ENCODE data around the gene ROR1. TPM values are rescaled to one million over a fixed set of nuclear protein-coding genes. Genes with fewer than 3 reads are reported as not detected.

ROR1 gene
- total RNA-seq, 1 experiment from 2014 or later: not detected

DNA sequence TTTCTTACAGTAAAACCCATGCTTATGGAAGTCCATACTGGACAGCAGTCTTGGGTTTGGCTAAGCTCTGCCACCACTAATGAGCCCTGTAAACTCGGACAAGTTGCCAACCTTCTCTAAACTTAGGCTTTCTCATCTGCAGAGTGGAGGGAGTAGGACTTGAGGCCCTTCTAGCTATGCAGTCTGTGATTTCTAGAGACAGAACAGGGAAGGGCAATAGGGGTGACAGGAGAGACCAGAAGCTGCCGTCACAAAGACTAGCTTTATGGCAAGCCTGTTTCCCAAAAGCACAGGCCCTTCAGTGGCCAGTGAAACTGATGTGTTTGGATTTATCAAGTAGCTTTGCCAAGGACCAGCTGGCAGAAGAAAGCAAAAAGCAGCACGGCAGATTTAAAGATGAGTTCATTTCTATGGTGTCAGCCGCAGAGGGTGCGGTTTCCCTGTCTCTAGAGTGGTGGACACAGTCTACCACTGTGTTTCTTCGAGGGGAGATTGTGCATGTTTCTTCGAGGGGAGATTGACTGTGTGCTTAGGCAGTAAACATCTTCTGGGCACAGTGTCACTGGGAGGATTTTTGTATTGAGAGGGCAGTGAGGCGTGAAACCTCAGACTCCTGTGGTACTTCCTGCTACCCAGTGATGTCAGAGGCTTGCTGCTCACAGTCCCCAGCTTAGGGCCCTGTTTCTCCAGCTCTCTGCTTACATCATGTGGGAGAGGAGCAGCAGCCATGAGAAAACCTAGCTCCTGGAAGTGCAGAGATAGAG lies 119.0 kb downstream of the ROR1 start:
- in situ Hi-C loops (cut with HindIII; ENCODE audit: low sequenced_read_pairs): no loop called here
- peak; percentile 91 for DNase-seq (ENCODE audit: low spot score)

DNA sequence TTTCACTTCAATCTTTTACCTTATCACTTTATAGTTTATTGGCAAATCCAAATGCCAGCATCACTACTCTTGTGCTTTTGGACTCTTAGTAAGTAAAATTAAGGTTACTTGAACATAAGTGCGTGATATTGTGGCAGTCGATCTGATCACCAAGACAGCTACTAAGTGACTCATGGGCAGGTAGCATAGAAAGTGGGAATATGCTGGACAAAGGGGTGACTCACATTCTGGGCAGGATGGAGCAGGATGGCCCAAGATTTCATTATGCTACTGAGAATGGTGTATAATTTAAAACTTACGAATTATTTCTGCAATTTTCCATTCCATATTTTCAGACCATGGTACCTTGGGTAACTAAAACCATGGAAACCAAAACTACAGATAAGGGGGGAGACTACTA lies 120.2 kb downstream of the ROR1 start:
- no peak for DNase-seq (ENCODE audit: low spot score)
- in situ Hi-C loops (cut with HindIII; ENCODE audit: low sequenced_read_pairs): no loop called here

GRCh38 chr1:63894627-63895265 lies 120.9 kb downstream of the ROR1 start:
- in situ Hi-C loops (cut with HindIII; ENCODE audit: low sequenced_read_pairs): no loop called here
- DNase-seq (ENCODE audit: low spot score): no peak

DNA sequence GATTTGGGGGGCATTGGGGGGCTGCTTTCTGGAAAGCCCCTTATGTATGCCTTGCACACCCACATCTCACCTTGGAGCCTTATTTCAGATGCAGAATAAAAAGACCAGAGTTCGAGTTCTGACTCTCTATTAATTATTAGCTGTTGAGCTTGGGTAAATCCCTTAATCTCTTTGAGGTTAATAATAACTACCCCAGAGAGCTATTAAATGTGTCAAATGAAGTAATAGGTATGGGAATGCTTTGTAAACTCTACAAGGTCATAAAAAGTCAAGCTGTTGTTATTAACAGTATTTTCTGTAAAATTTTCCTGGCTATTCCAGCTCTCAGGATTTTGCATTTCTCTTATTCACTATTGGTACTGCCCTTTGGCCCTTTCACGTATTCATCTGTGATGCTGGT lies 122.9 kb downstream of the ROR1 start:
- no peak for DNase-seq (ENCODE audit: low spot score)
- in situ Hi-C loops (cut with HindIII; ENCODE audit: low sequenced_read_pairs): no loop called here

GRCh38 chr1:63898428-63899196 lies 124.8 kb downstream of the ROR1 start:
- DNase-seq (ENCODE audit: low spot score): no peak
- in situ Hi-C loops (cut with HindIII; ENCODE audit: low sequenced_read_pairs): no loop called here

- in situ Hi-C loops (cut with HindIII; ENCODE audit: low sequenced_read_pairs): no loop called here
- DNase-seq (ENCODE audit: low spot score): no peak
These were observed 127.3 kb downstream of the ROR1 start for GRCh38 chr1:63901094-63901493.

- in situ Hi-C loops (cut with HindIII; ENCODE audit: low sequenced_read_pairs): no loop called here
- DNase-seq (ENCODE audit: low spot score): no peak
These were observed 129.2 kb downstream of the ROR1 start for GRCh38 chr1:63902844-63903589.

- no peak for DNase-seq (ENCODE audit: low spot score)
- in situ Hi-C loops (cut with HindIII; ENCODE audit: low sequenced_read_pairs): no loop called here
These were observed 130.3 kb downstream of the ROR1 start for GRCh38 chr1:63903947-63904610.

DNA sequence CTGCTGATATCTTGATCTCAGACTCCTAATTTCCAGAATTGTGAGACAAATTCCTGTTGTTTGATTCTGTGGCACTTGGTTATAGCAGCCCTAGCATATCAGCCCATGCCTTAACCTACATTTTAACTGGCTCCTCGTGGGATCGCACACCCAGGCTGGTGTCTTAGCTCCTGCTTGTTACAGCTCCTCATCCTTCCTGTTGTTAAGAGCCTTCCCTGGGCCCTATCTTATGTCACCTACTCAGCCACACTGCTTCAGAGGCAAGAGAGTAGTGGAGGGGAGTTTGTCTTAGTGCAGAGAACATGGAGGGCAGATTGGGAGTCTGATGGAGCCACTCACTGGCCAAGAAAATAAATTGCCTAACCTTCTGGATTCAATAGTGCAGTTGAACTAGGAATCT lies 131.0 kb downstream of the ROR1 start:
- in situ Hi-C loops (cut with HindIII; ENCODE audit: low sequenced_read_pairs): no loop called here
- no peak for DNase-seq (ENCODE audit: low spot score)

DNA sequence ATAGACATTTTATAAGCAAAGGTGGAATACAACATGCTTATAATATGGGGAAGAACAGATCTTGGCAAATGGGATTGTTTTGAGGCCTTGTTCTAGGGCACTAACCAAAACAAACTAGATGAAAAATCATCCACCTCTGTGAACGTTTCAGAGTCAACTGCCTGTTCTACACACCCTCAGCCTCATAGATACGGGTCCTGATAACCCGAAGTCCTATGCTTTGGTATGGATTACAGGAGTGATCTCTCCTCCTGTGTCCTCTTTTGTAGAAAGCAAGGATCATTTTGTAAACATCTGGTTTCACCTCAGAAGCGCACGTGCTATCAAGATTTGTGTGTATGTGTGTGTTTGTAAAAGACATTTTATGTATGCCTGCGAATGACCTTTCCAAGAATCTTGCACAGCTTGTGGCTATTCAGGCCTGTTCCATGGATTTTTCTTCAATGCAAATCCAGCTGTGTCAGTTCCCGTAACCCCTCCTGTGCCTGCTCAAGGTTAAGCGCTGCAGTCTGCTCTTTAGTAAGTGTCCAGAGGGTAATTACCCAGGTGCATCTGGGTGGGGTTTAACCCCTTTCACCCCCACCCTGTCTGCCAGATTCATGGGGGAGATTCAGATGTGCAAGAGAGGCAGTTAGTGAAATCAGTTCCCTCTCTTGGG lies 132.4 kb downstream of the ROR1 start:
- no peak for DNase-seq (ENCODE audit: low spot score)
- in situ Hi-C loops (cut with HindIII; ENCODE audit: low sequenced_read_pairs): no loop called here

- DNase-seq (ENCODE audit: low spot score): no peak
- in situ Hi-C loops (cut with HindIII; ENCODE audit: low sequenced_read_pairs): no loop called here
These were observed 133.2 kb downstream of the ROR1 start for GRCh38 chr1:63907051-63907450.

DNA sequence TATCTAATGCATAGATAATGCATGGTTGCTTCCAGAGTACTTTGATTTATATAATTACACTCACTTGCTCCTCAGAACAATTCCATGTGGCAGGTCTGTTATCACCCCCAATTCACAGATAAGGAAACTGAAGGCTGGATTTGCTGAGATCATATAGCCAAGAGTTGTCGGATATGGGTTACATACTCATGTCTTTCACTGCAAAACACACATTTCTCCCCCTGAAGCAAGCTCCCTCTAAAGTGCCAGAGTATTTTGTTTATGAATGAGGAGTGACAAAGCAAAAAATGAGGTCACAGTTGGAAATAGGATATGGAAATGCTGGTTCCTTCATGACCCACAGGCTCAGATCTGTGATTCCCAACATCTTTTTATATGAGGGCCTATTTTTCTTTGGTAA lies 134.2 kb downstream of the ROR1 start:
- in situ Hi-C loops (cut with HindIII; ENCODE audit: low sequenced_read_pairs): no loop called here
- no peak for DNase-seq (ENCODE audit: low spot score)

DNA sequence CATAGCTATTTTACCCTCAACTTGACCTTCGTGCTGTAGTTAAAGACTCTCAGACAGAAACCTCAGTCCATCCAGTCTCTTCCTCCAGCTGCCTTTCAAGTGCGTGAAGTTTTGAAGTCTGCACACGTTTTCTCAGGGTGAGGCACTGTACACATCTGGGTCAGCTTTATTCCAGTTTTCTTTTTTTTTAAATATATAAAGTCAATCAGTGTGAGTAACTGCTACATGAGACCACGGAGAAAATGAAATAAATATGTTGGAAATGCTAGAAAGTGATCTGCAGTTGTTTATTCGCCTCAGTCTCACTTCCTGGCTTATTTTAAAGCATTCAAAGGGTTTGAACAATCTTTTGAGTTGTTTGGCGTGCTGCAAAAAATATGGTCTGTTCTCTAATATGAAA lies 135.7 kb downstream of the ROR1 start:
- no peak for DNase-seq (ENCODE audit: low spot score)
- in situ Hi-C loops (cut with HindIII; ENCODE audit: low sequenced_read_pairs): no loop called here

GRCh38 chr1:63911049-63911448 lies 137.2 kb downstream of the ROR1 start:
- no peak for DNase-seq (ENCODE audit: low spot score)
- in situ Hi-C loops (cut with HindIII; ENCODE audit: low sequenced_read_pairs): no loop called here

DNA sequence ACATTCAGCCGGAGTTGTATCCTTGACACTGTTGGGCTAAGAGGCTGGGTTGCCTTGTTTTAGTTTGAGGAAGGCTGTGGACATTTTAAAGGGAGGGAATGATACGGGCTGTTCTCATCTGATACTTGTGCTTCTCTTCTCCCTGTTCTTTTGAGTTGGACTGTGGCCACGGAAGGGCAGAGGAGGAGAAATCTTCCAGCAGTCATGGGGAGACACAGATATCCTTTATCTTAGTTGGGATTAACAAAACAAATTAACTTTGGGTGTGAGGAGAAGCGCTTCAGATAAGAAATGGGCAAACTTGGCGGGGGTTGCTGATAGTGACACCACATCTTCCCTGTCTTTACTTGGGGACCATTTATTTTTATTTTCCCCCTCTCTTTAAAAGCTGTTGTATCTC lies 138.8 kb downstream of the ROR1 start:
- peak; percentile 36 for DNase-seq (ENCODE audit: low spot score)
- in situ Hi-C loops (cut with HindIII; ENCODE audit: low sequenced_read_pairs): no loop called here

- in situ Hi-C loops (cut with HindIII; ENCODE audit: low sequenced_read_pairs): no loop called here
- DNase-seq (ENCODE audit: low spot score): peak; percentile 40
These were observed 139.7 kb downstream of the ROR1 start for GRCh38 chr1:63913533-63913932.

DNA sequence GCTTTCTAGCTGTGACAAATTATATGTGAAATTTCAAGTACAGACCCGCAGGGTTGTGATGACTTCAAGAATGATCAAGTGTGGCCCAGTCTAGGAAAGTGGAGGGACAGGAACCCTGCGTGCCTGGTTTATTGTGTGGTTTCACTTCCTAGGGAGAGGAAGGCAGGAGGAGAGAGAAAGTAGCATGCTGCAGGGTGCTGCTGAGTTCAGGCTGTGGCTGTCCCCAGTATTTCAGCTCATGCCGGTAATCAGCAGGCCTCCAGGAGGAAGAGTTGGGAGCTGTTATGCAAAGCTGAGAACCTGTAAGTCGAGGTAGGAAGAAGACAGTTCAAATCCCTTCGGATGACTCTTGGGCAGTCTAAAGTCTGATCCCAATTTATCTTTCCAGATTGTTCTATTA lies 140.4 kb downstream of the ROR1 start:
- no peak for DNase-seq (ENCODE audit: low spot score)
- in situ Hi-C loops (cut with HindIII; ENCODE audit: low sequenced_read_pairs): no loop called here

GRCh38 chr1:63914706-63915105 lies 140.9 kb downstream of the ROR1 start:
- DNase-seq (ENCODE audit: low spot score): peak; percentile 97
- in situ Hi-C loops (cut with HindIII; ENCODE audit: low sequenced_read_pairs): no loop called here

GRCh38 chr1:63915121-63915520 lies 141.3 kb downstream of the ROR1 start:
- in situ Hi-C loops (cut with HindIII; ENCODE audit: low sequenced_read_pairs): no loop called here
- DNase-seq (ENCODE audit: low spot score): no peak
